Fibroblast of skin of left biceps (primary cell): Measurements from ENCODE around the gene ACADM.
"Not testable (repeated sequence)": the region's sequence is repeated elsewhere in the genome, so short reads cannot be mapped to it uniquely, and the experiment has no call there.

Experiments used
- DNase-seq, 2 experiments: peaks; one replicate each; pipeline ENCODE4 v3.0.0-alpha.2; 2013; ENCODE audit warnings: low read depth in 2 of 2

Gene ACADM

DNA sequence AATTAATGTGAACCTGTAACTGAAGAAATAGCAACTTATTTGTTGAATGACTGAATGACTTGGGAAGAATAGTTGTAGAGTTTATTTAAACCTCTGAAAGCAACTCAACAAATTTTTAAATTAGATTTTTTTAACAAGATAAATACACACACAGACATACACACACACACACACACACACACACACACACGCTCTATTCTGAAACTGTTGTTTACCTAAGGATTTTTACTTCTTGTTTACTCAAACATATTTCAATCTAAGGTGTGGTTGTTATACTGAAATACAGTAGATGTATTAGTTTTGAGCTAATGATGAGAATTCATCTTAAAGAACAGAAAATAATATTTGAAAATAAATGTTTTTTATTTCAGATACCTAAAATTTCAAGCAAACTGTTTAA is 11.5 kb downstream of the ACADM start:
- DNase-seq: no peak

GRCh38 chr1:75742047-75742625 is 17.6 kb downstream of the ACADM start:
- no peak for DNase-seq

DNA sequence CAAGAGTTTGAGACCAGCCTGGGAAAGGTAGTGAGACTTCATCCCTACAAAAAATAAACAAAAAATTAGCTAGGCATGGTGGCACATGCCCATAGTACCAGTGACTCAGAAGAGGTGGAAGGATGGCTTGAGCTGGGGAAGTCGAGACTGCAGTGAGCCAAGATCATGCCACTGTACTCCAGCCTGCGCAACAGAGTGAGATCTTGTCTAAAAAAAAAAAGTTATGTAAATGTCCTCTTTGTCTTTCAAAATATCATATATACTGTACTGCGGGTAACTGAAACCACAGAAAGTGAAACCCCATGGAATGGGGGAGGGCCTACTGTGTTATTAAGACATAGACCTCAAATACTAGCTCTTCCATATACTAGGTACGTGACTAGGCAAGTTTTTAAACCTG is 20.8 kb downstream of the ACADM start:
- no peak for DNase-seq

- DNase-seq: not testable (repeated sequence)
Measured at GRCh38 chr1:75757210-75757609, 32.7 kb downstream of the ACADM start.

DNA sequence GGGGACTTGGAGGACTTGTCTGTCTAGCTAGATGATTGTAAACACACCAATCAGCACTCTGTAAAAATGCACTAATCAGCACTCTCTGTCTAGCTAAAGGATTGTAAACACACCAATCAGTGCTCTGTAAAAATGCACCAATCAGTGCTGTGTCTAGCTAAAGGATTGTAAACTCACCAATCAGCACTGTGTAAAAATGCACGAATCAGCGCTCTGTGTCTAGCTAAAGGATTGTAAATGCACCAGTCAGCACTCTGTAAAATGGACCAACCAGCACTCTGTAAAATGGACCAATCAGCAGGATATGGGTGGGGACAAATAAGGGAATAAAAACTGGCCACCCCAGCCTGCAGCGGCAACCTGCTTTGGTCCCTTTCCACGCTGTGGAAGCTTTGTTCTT is 34.0 kb downstream of the ACADM start:
- not testable (repeated sequence) for DNase-seq

GRCh38 chr1:75764057-75764655 is 39.6 kb downstream of the ACADM start:
- DNase-seq: no peak

GRCh38 chr1:75765697-75766355 is 41.3 kb downstream of the ACADM start:
- DNase-seq: peak; percentile 56 to 68

DNA sequence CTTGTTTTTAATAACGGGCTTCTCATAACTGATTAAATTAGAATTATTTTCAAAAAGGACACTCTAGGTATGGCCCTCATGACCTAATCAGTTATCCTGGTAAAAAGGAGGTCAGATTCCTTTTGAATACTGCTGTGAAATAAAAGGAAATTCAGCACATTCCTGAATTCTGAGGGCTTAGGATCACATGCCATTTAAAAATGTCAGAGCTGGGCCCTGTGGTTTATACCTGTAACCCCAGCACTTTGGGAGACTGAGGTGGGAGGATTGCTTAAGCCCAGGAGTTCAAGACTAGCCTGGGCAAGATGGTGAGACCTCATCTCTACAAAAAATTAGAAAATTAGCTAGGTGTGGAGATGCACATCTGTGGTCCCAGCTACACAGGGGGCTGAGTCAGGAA is 43.5 kb downstream of the ACADM start:
- no peak for DNase-seq

GRCh38 chr1:75770761-75771160 is 46.3 kb downstream of the ACADM start:
- DNase-seq: no peak

DNA sequence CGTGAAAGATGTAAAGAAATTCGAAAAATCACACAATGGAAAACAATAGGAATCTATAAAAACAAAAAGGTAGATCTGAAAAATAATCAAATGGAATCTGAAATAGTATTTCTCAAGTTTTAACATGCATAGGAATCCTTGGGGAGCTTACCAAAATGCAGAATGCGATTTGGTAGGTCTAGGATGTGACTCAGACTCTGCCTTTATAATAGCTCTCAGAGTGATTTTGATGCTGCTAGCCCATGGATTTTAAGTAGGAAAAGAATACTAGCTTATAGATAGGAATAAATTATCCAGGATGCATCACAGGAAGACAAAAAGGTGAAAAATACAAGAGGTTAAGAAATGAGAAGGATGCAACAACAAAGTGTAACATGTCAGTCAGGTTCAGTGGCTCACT is 47.5 kb downstream of the ACADM start:
- DNase-seq: no peak

DNA sequence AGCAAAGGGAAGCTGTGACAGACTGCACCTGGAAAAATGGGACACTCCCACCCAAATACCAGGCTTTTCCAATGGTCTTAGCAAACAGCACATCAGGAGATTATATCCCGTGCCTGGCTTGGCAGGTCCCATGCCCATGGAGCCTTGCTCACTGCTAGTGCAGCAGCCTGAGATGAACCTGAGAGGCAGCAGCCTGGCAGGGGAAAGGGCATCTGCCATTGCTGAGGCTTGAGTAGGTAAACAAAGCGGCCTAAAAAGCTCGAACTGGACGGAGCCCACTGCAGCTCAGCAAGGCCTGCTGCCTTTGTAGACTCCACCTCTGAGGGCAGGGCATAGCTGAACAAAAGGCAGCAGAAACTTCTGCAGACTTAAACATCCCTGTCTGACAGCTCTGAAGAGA is 53.3 kb downstream of the ACADM start:
- DNase-seq: not testable (repeated sequence)

DNA sequence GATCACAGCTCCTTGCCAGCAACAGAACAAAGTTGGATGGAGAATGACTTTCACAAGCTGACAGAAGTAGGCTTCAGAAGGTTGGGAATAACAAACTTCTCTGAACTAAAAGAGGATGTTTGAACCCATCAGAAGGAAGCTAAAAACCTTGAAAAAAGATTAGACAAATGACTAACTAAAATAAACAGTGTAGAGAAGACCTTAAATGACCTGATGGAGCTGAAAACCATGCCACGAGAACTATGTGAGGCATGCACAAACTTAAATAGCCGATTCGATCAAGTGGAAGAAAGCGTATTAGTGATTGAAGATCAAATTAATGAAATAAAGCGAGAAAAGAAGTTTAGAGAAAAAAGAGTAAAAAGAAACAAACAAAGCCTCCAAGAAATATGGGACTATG is 54.2 kb downstream of the ACADM start:
- not testable (repeated sequence) for DNase-seq

- not testable (repeated sequence) for DNase-seq
Measured at GRCh38 chr1:75780183-75780582, 55.7 kb downstream of the ACADM start.

DNA sequence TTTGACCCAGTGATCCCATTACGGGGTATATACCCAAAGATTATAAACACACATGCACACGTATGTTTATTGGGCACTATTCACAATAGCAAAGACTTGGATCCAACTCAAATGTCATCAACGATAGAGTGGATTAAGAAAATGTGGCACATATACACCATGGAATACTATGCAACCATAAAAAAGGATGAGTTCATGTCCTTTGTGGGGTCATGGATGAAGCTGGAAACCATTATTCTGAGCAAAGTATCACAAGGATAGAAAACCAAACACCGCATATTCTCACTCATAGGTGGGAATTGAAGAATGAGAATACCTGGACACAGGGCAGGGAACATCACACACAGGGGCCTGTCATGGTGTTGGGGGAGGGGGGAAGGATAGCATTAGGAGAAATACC is 59.4 kb downstream of the ACADM start:
- not testable (repeated sequence) for DNase-seq

DNA sequence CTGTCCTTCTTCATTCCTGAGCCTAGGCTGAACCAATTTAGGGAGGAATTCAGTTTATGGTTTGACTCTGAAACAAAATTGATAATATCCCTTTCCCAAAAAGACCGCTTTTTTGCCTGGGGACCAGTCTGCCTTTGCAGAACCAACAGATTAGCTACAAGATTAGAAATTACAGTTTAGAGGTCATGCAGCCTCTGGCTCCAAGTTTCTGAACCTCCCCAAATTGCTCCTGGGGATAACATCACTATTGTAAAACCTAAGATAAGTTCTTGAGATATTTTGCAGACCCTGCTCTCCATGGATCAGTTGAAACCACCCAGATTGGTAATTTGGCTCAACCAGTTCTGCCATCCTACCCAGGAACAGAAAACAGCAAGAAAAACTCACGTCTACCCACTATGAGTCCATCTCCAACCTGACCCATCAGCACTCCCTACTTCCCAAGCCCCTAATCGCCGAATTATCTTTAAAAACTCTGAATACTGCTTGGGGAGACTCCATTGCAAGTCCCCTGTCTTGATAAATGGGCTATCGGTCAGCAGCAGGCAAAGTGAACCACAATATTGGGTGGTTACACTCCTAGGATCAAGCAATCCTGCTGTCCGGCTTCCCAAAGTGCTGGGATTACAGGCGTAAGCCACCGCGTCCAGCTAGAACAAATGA is 60.9 kb downstream of the ACADM start:
- DNase-seq: no peak

- peak; percentile 86 to 88 for DNase-seq
Measured at GRCh38 chr1:75785983-75786853, 61.7 kb downstream of the ACADM start, which contains the start of gene RABGGTB. TSS of gene RABGGTB (plus strand) at chr1:75786256. CDS start at chr1:75786272, 16 bp downstream.

DNA sequence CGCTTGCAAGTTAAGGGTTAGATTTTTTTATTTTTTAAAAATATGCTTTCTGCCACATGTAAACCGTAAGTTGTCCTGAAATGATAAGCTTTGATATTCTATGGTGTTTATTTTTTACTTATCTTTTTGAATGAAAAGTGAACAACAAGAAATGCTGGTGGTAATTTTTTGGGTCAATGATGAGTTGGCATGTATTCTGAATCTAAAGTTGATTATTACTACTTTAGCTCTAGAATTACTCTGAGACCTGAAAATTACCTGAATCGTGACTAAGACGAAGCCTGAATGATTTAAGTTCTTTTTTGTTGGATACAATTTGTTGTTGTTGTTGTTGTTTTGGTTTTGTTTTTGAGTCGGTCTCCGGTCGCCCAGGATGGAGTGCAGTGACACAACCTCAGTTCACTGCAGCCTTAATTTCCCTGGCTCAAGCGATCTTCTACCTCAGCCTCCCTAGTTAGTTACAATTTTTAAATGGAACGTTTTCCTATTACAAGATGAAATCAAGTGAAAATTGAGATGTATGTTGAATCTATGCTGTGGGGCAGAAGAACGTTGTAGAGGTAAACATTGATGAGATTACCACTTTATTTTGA is 62.5 kb downstream of the ACADM start:
- no peak for DNase-seq

DNA sequence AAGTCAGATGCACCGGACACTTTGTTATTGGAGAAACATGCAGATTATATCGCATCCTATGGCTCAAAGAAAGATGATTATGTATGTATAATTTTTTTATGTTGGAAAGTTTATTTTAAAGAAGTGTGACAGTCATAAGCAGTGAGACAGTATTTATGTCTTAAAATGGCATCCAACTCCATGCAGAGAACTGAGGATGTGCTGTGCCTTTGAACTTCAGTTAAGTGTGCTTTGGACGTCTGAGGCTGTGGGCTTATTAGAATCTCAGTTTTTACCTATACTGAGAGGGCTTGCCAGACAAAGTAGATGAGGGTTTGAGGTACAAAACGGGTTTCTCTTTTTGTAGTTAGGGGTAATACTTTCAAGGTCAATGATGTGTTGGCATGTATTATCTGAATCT is 63.0 kb downstream of the ACADM start:
- no peak for DNase-seq

DNA sequence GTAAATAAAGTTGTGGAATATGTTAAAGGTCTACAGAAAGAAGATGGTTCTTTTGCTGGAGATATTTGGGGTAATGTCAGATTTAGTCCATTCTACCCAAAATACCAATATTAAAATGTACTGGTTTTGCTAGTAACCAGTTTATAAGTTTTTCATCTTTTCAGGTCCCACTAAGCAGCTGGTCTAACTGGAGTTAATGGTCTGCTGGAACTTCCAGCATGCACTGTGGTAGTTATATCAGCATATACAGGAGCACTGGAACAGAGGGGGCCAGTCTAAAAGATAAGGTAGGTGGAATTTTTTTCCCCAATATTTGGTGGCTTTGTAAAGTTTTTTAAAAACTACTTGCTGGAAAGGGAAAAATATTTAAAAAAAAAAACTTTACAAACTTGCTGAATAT is 65.5 kb downstream of the ACADM start:
- no peak for DNase-seq

DNA sequence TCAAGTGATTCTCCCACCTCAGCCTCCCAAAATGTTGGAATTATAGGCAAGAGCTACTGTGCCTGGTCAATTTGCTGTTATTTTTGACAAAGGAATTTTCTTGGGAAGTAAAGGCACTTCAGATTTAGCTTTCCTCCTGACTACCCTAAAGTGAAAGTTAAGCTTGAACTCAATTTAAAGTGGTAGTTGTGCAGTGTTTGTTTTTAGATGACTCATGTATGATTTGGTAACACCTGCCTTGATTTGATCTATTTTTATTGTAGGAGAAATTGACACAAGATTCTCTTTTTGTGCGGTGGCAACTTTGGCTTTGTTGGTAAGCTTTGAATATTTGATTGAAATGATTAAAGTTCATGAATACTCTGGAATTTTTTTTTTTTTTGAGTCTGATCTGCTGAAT is 66.5 kb downstream of the ACADM start:
- DNase-seq: no peak

GRCh38 chr1:75792091-75792490 is 67.6 kb downstream of the ACADM start:
- no peak for DNase-seq
